H1 (cell line): ENCODE measurements around the gene SLC7A14.

ENCODE experiments used
- POLR2AphosphoS5 ChIP-seq: IDR thresholded peaks from 2 replicates; pipeline ENCODE4 v1.6.1; 2011; ENCODE audit warnings: low read depth, low read length
- SAP30 ChIP-seq: fragments of 300-600 bp; sonication (generic); IDR thresholded peaks from 2 replicates; pipeline ENCODE4 v1.7.1; 2012; ENCODE audit warnings: low read length, moderate library complexity, mild to moderate bottlenecking, inconsistent platforms; ENCODE audit not compliant: insufficient read depth, insufficient replicate concordance
- ZNF274 ChIP-seq: IDR thresholded peaks from 2 replicates; pipeline ENCODE4 v1.7.0; 2012; ENCODE audit warnings: low read length, borderline replicate concordance; ENCODE audit errors: extremely low read depth

DNA sequence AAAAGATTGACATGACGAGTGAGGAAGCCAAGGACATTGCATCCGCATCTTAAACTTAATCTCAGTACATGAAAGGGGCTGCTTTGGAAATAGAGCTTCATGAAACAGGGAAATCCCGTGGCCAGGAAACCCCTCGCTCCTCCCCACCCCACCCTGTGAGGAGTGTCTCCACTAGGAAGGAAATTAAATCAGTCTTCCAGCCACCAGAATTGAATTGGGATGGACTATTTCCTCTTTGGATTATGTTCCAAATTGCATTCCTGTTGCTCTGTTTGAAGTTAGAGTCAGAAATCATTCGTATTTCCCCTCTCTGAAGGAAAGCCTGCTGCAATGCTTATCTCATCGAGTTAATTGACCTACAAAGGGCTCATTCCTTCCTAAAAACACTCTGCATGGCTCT is 131.4 kb downstream of the SLC7A14 start:
- TF ChIP-seq SAP30, result no peak
- no peak for TF ChIP-seq POLR2AphosphoS5
- TF ChIP-seq ZNF274, result no peak
